GM21737 (cell line): ENCODE measurements around the gene CAMK2G.

Experiments
- ATAC-seq: cut with Tn5 transposase; IDR thresholded peaks from one replicate; pipeline ENCODE4 v1.9.1; 2021; ENCODE audit warnings: mild to moderate bottlenecking, moderate library complexity; ENCODE audit not compliant: unreplicated experiment

CAMK2G gene

DNA sequence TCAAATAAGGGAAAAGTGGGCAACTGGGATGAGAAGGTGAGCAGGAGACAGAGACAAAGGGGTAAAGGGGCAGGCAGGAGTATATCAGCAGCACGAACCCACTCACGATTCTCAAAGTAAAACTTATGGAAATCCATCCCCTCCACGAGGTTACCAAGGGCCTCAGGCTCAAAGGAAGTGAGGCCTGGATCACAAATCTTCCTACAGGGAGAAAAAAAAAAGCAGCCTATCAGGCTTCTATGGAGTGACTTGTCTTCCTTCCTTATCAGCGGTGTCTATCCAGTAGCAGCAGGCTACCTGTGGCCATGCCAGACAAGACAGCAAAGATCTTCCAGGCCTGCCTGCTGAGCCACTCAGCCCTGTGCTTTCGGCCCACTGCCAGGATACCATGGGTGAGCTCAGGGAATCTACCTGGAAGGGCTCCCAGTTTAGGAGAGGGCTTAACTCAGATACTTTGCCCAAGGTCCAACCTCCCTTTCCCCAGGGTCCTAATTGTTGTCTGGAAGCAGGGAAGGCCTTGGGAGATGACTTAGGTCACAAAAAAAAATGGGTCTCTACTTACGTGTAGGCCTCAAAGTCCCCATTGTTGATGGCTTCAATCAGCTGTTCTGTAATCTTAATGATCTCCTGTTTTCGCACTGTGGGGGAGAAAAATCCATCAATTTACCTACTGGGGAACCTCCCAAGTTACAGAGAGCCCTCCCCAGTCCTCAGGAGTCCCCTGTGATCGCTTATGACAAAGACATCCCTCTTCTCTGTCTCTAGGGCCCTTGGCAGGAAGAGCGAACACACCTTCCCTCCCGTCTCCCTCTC is 57.2 kb downstream of the CAMK2G start:
- no peak for ATAC-seq

DNA sequence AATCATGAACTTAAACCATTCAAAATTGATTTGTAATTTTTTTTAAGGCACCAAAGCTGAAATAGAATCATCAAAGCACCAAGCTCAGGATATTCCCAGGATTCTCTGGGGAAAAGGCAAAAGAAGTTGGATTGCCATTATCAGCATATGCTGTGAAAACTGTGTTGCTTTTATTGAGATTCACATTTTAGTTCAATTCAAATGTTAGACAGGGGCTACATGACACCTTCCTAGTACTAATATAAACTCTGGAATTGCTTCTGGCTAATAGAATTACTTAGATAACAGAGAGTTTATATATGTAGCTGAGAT is 58.7 kb downstream of the CAMK2G start:
- no peak for ATAC-seq

DNA sequence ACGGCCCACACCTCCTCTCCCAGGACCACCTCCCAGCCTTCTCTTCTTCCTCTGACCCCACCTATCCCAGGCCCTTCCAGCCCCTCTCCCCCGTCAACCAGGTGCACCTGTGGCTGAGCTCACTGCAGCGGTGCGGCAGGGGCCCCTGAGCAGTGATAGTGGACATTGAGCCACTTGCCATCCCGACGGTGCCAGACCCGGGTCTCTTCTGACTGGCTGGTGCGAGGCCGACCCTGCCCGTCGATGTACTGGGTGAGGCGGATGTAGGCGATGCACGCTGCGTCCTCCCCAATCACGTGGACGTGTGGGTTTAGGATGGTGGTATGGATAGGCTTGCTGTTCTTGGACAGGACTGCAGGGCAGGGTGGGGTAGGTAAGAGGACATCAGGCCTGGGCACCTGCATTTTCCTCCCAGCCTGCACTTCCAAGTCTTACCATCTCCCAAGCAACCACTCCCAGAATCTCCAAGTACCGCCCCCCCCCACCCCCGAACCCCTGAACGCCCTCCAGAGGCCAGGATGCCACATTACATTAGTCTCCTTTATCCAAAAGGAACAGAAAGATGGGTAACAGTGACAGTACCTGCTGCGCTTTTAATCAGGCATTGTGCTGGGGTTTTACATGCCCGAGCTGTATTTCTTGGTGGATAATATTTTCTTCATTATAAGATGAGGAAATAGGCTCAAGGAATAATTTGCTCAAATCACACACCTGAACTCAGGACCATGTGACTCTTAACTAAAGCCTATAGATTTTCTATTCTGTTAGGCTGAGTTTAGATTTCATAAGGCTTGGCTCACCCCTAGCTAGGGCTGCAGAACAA is 59.2 kb downstream of the CAMK2G start:
- ATAC-seq: no peak

DNA sequence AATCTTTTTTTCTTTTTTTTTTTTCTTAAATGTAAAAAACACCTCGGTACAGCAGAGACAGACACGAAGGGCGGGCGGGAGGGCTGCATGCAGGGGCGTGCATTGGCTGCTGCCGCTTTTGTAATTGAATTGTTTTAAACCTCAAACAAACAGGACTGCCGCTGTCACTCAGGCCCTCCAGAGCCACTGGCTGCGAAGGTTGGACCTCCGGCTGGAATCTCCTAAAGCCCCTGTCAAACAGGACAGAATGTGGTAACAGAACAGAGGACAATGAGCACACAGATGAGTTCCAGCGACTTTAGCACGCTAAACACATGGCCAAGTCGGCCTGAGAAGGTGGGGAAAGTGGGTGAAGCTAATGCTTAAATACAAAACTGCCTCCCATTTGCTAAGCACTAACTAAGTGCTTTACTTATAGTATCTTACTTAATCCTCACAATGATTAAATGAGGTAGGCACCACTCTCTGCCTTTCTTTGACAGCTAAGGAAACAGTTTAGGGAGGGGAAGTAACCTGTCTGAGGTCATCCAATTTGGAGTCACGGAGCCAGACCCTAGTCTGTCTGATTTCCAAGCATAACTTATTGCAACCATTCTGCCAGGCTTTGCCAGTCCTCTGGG is 60.0 kb downstream of the CAMK2G start:
- no peak for ATAC-seq

DNA sequence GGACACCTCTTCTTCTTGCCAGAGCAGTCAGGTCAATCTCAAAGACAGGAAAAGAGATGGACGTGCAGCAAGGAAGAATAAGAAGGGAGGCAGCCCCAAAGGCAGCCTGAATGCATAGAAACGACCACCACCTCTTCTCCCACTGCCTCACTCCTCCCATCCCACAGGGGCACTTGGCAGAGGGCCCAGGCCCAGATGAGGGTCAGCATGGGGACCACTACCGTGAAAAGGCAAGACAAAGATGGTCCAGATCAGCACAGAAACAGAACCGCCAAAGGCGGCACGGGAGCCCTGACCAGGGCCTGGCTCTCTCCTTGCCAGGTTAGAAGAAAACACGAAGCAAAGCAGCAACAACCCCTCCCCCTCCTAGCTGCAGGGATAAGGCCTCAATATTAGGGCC is 61.0 kb downstream of the CAMK2G start:
- no peak for ATAC-seq

DNA sequence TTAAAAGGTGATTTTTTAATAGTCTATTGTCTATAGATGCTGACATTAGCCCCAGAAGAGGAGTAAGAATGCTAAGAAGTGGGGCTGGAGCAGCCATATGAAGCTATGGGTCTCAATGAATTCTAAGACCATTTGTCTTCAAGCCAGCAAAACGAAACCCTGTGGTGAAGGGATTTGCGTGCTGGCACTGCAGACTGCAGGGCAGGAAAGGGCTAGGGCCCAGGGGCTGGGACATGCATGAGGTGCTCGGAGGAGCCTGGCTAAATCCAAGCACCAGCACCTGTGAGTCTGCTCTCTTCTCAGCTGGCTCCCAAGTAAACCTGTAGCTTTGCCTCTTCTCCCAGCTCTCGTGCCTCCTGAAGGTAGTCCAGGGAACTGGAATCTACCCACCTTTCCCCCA is 61.7 kb downstream of the CAMK2G start:
- ATAC-seq: no peak

DNA sequence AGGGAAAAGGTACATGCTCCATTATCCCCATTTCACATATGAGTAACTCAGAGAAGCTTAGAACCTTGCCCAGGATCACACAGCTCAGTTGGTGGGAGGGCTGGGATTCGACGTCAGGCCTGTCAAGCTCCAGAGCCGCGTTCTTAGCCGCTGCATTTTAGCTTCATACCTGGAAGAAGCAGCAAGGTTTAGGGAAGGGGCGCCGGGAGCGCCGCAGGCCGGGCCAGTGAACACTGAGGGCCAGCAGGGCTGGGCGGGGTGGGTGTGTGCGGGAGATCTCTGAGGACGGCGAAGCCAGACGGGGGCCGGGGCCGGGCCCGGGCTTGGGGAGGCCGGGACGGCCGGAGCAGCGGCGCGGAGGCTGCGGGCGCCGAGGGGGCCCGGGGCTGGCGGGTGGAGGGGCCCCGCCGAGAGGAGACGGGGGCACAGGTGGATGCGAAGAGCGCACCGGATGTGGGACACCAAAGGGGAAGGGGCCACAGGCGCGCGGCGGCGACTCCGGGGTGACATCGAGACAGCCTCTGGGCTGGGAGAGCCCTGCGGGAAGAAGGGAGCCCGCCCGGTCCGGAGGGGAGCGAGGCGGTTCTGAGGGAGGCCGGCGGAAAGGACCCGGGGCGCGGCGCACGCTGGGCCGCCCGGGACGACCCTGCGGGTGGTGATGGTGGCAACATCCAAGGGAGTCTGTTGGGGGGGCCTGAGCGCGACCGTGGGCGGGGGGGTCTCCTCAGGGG is 63.5 kb downstream of the CAMK2G start:
- ATAC-seq: peak; percentile 24

DNA sequence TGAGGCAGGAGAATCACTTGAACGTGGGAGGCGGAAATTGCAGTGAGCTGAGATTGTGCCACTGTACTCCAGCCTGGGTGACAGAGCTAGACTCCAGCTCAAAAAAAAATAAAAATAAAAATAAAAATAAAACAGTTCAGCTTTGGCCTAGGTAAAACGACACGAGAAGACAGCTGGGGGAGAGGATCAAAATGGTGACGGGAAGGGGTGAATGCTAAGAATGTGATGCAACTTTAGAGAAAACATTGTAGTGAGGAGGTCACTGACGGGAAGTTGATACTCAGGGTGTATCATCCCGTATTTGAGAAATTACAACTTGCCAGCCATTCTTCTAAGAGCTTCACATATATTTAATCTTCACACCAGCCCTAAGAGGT is 64.0 kb downstream of the CAMK2G start:
- ATAC-seq: no peak

DNA sequence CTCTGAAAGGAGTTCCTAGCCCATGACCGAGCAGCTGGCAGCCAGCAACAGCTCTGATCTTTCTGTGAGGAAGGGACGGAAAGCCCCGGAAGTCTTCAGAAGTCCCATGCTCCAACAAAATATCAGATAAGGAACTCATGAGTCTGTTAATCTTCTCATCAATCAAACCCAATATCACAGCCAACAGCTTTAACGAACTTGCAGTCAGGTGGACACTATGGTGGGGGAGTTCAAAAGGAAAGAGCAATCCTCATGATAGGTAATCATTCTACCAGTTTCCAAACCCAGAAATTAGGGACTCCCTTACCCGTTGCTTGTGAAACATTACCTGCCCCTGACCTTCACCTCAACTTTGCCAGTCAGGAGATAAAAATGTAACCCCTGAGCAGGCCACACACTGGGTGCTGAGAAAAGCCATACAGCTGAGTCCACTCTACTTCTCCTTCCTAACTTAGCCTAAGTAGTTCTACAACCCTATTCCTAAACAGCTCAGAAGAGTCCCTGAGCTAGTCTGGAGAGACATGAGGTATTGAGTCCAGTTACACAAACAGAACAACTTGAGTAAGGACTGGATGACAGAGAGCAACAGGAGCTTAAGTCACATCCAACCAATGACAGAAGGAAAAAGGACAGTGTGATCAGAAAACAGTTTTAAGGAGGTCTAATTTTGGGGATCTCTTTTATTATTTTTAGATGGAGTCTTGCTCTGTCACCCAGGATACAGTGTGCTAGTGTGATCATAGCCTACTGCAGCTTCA is 65.1 kb downstream of the CAMK2G start:
- ATAC-seq: no peak

DNA sequence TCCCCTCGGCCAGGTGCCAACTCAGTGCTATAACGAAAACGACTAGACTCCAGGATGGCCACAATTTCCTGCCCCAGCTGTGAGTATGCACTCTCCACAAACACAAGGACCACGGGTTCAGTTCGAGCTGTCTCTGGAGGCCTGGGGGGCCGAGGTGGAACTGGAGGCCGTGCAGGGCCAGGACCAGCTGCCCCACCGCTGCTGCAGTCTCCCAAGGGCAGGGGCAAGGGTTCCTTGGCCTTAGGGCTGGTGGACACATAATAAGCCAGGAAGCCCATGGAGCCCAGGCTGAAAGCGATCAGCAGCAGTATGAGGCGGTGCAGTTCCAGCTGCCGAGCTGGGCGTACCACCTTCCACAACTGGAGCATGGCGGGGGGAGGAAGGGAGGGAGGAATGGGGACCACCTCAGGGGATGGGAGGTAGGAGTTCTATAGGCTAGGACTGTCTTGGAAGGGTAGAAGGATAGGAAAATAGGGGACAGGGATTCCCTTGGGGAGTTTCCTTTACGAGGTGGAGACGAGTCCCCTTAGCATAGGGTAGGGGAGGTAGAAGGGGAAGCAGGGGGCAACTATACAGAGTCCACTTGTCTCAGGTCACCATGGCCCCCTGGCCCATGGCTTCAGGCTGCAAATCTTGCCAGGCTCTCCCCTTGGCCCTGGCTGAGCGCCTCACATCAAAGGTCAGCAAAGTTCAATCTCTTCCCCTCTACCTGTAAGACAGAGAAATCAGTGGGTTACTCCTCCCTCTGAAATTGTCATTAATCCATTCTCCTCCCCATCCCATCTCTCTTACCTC is 66.1 kb downstream of the CAMK2G start:
- ATAC-seq: no peak

DNA sequence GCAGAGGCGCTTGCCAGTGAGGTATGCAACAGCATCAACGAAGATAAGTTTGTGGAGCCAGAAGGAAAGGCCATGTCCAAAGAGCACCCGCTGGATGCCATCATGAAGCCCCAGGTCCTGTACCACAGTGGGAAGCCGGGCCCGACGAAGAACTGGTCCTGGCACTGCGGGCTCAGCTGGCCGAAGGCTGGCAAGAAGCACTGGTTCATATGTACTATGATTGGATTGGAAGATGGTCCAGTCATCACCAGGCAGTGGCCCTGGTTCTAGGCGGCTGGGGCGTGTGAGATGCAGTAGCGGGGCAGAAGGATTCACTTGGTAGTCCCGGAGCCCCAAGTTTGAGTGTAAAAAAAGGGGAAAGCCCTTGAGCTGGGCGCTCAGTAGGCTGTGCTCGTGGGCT is 66.9 kb downstream of the CAMK2G start:
- ATAC-seq: no peak

DNA sequence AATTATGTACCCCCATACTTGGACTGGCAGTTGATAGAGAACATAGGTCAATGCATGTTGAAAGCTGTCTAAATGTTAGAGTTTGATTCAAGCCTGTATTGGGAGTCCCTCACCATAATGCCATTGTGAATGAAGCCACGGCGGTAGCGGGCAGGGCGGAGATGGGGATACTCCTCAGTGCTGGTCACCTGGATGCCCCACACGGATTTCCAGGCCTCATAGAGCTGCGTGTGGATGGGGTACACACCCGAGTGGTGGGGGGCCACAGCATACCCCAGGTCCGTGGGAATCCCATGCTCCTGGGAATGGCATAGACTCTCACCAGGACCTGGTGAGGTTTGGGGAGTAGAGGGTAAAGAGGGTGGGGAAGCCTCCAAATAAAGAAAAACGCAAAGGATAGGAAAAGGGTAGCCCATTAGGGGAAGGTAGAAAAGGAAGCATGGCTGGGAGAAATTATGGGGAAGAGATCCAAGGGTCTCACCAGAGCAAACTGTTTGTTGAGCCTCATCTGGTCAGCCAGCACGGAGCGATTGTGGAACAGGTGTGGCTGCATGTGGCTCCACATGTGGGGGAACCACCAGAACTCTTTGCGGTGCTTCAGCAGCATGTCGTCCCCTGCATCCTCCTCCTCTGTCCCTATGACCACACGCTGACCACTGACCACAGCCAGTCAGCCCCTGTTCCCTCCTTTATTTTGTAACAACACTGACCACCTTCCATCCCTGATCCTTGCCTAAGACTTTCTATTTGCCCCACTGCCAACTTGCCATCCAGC is 68.0 kb downstream of the CAMK2G start:
- no peak for ATAC-seq

DNA sequence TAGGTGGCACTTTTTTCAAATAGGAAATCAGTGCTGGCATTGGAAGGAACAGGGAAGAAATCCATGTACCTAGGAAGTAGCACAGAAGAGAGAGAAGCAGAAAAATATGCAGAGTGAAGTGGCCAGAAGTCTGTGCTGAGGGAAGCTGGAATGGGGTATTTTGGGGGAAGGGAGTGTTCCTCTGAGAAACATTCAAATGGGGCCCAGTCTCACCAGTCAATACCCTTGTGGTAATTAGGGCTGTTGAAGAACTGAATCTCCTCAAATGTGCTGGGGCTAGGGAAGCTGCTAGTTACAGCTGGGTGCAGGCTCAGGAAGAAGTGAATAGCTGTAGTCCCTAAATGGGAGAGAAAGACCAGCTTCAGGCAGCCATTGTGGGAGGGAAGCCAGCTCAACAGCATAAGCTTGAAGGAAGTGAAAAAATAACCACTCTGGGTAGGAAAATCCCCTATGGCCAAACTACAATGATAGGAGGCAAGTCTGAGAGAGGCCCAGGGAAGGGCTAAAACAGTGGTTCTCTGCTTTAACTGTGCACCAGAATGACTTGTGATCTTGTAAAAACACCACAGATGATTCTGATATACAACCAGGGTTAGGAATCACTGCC is 70.6 kb downstream of the CAMK2G start:
- ATAC-seq: peak; percentile 40

DNA sequence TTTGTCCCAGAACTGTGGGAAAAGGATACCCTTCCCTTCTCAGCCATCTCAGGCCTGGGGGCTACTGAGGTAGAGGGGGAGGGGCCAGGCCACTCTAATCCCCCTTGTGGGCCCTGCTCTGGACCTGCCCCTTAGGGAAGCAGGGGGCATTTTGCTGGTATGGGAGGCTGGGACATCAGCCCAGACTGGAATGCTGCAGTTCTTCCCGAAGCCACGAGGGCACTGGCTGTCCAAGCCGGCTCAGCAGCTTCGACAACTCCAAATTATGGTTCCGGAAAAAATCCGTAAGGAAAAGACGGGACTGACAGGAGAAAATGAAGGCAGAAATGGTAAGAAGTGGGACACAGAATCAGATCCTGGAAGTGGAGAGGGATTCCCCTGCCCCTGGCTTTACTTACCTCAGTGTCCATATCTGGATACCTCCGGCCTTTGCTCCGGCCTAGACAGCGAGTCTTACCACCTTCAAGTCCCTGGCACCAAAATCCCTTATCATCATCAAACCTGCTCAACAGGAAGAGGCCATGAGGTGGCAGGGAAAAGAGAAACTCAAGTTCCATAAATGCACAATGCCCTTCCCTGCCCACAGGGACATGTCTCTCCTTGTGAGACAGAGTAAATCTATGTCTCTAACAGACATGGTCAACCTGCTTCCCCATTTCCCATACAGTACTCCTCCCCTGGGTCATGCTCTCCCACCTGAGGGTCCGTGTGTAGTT is 71.9 kb downstream of the CAMK2G start:
- ATAC-seq: no peak

DNA sequence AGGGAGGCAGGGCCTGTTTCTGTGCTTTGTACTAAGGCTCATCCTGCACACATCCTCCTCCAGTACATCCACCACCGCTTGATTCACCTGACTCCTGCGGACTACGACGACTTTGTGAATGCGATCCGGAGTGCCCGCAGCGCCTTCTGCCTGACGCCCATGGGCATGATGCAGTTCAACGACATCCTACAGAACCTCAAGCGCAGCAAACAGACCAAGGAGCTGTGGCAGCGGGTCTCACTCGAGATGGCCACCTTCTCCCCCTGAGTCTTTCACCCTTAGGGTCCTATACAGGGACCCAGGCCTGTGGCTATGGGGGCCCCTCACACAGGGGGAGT is 73.1 kb downstream of the CAMK2G start:
- no peak for ATAC-seq

DNA sequence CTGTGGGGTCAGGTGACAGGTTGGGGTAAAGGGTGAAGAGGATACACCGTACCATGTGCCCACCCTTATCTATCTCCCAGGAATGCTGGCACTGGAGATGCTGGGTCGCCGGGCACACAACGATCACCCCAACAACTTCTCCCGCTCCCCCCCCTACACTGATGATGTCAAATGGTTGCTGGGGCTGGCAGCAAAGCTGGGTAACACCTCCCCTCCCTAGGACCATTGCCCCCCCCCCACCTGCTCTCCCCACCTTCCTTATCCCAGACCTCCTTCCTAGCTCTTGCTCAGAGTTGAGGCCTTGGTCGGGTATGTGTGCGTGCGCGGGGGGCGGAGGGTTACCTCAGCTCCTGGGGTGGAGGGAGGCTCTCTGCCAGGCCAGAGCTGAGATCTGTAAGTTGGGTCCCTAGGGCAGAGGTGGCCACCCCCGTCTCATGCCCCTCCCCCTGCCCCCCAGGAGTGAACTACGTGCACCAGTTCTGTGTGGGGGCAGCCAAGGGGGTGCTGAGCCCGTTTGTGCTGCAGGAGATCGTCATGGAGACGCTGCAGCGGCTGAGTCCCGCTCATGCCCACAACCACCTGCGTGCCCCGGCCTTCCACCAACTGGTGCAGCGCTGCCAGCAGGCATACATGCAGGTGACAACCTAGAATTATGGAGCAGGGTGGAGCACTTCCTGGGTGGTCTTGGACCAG is 73.6 kb downstream of the CAMK2G start:
- no peak for ATAC-seq

DNA sequence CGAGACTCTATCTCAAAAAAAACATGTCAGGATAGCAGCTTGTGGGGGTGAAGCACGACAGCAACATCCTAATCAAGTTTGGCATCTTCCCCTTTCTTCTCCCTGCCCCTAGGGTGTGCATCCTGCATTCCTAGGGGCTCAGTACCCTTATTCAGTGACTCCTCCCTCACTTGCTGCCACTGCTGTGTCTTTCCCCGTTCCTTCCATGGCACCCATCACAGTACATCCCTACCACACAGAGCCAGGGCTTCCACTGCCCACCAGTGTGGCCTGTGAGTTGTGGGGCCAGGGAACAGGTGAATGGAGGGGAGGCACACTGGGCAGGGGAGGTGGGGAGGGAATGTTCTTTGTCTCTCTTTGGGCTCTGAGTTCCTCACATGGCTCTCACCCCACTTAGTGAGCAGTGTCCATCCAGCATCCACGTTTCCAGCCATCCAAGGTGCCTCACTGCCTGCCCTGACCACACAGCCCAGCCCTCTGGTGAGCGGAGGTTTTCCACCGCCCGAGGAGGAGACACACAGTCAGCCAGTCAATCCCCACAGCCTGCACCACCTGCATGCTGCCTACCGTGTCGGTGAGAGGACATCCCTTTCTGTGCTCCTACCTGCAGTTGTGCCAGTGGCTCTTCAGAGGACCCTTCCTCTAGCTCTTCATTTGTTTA is 74.3 kb downstream of the CAMK2G start:
- no peak for ATAC-seq
